ENCODE measurements around the gene CYP46A1.
A peak's percentile ranks its signal among the peaks of the same experiment; 100 is the strongest.

Gene CYP46A1

DNA sequence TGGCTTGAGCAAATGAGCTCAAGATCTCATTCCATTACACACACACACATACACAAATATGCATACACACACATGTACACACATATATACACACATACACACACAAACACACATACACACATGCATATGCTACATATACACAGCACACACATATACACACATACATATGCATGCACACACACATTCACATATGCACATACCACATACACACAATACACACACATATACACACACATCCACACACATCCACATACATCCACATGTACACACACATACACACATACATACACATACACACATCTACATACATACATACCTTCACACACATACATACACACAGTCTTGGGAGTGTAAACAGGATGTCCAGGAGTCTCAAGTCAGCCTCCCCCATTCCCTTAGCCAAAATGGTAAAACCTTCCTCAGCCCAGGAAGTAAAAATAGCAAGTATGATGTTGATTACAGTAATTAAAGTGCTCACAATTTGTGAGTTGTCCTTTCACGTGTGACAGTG lies 26.4 kb upstream of the CYP46A1 start (continued):
- TF ChIP-seq, protein P1, sequence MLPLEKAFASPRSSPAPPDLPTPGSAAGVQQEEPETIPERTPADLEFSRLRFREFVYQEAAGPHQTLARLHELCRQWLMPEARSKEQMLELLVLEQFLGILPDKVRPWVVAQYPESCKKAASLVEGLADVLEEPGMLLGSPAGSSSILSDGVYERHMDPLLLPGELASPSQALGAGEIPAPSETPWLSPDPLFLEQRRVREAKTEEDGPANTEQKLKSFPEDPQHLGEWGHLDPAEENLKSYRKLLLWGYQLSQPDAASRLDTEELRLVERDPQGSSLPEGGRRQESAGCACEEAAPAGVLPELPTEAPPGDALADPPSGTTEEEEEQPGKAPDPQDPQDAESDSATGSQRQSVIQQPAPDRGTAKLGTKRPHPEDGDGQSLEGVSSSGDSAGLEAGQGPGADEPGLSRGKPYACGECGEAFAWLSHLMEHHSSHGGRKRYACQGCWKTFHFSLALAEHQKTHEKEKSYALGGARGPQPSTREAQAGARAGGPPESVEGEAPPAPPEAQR (tag by site-specific recombination; IDR thresholded peaks at IDR 0.05), result no peak
- TF ChIP-seq, protein P2, sequence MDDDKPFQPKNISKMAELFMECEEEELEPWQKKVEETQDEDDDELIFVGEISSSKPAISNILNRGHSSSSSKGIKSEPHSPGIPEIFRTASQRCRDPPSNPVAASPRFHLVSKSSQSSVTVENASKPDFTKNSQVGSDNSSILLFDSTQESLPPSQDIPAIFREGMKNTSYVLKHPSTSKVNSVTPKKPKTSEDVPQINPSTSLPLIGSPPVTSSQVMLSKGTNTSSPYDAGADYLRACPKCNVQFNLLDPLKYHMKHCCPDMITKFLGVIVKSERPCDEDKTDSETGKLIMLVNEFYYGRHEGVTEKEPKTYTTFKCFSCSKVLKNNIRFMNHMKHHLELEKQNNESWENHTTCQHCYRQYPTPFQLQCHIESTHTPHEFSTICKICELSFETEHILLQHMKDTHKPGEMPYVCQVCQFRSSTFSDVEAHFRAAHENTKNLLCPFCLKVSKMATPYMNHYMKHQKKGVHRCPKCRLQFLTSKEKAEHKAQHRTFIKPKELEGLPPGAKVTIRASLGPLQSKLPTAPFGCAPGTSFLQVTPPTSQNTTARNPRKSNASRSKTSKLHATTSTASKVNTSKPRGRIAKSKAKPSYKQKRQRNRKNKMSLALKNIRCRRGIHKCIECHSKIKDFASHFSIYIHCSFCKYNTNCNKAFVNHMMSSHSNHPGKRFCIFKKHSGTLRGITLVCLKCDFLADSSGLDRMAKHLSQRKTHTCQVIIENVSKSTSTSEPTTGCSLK (tag by site-specific recombination; IDR thresholded peaks at IDR 0.05), result peak; percentile 96
- TF ChIP-seq HOXC10 (CRISPR knock-in tag; IDR thresholded peaks at IDR 0.05) (no peak), ZNF501 (tag by site-specific recombination; IDR thresholded peaks at IDR 0.05) (no peak), ZNF48 (tag by site-specific recombination; IDR thresholded peaks at IDR 0.05) (no peak), ZNF621 (tag by site-specific recombination; IDR thresholded peaks at IDR 0.05) (no peak), ZNF571 (tag by site-specific recombination; IDR thresholded peaks at IDR 0.05) (no peak), ZNF664 (tag by site-specific recombination; IDR thresholded peaks at IDR 0.05) (no peak), REPIN1 (tag by site-specific recombination; IDR thresholded peaks at IDR 0.05; ENCODE audit: low read depth) (no peak), KLF9 (tag by site-specific recombination; IDR thresholded peaks at IDR 0.05; ENCODE audit: low read depth) (0 out of 2 replicates have a peak, but pooled peaks have one; percentile 10), ZNF514 (tag by site-specific recombination; IDR thresholded peaks at IDR 0.05) (no peak), ZBTB8A (tag by site-specific recombination; IDR thresholded peaks at IDR 0.05) (no peak), ZNF175 (tag by site-specific recombination; IDR thresholded peaks at IDR 0.05) (no peak), PRDM1 (tag by site-specific recombination; IDR thresholded peaks at IDR 0.05) (no peak), ZNF354C (tag by site-specific recombination; IDR thresholded peaks at IDR 0.05; ENCODE audit: borderline replicate concordance, low read depth) (0 out of 2 replicates have a peak, but pooled peaks have one; percentile 6), ZBTB17 (tag by site-specific recombination; IDR thresholded peaks at IDR 0.05) (no peak), YY2 (tag by site-specific recombination; IDR thresholded peaks at IDR 0.05) (0 out of 2 replicates have a peak, but pooled peaks have one; percentile 42), ZNF16 (tag by site-specific recombination; IDR thresholded peaks at IDR 0.05; ENCODE audit: low read depth) (no peak), ZNF10 (tag by site-specific recombination; IDR thresholded peaks at IDR 0.05) (no peak), ZNF391 (tag by site-specific recombination; IDR thresholded peaks at IDR 0.05; ENCODE audit: borderline replicate concordance, low read depth) (no peak), ZNF473 (tag by site-specific recombination; IDR thresholded peaks at IDR 0.05) (peak; percentile 24; the same call in 1 of the 2 replicates), ZFP37 (tag by site-specific recombination; IDR thresholded peaks at IDR 0.05) (no peak), ZNF223 (tag by site-specific recombination; IDR thresholded peaks at IDR 0.05) (no peak), ZNF596 (tag by site-specific recombination; IDR thresholded peaks at IDR 0.05) (no peak)
- TF ChIP-seq, protein P3, sequence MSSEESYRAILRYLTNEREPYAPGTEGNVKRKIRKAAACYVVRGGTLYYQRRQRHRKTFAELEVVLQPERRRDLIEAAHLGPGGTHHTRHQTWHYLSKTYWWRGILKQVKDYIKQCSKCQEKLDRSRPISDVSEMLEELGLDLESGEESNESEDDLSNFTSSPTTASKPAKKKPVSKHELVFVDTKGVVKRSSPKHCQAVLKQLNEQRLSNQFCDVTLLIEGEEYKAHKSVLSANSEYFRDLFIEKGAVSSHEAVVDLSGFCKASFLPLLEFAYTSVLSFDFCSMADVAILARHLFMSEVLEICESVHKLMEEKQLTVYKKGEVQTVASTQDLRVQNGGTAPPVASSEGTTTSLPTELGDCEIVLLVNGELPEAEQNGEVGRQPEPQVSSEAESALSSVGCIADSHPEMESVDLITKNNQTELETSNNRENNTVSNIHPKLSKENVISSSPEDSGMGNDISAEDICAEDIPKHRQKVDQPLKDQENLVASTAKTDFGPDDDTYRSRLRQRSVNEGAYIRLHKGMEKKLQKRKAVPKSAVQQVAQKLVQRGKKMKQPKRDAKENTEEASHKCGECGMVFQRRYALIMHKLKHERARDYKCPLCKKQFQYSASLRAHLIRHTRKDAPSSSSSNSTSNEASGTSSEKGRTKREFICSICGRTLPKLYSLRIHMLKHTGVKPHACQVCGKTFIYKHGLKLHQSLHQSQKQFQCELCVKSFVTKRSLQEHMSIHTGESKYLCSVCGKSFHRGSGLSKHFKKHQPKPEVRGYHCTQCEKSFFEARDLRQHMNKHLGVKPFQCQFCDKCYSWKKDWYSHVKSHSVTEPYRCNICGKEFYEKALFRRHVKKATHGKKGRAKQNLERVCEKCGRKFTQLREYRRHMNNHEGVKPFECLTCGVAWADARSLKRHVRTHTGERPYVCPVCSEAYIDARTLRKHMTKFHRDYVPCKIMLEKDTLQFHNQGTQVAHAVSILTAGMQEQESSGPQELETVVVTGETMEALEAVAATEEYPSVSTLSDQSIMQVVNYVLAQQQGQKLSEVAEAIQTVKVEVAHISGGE (tag by site-specific recombination; conservative IDR thresholded peaks at IDR 0.05; ENCODE audit: low read depth), result no peak
- TF ChIP-seq, protein P4, sequence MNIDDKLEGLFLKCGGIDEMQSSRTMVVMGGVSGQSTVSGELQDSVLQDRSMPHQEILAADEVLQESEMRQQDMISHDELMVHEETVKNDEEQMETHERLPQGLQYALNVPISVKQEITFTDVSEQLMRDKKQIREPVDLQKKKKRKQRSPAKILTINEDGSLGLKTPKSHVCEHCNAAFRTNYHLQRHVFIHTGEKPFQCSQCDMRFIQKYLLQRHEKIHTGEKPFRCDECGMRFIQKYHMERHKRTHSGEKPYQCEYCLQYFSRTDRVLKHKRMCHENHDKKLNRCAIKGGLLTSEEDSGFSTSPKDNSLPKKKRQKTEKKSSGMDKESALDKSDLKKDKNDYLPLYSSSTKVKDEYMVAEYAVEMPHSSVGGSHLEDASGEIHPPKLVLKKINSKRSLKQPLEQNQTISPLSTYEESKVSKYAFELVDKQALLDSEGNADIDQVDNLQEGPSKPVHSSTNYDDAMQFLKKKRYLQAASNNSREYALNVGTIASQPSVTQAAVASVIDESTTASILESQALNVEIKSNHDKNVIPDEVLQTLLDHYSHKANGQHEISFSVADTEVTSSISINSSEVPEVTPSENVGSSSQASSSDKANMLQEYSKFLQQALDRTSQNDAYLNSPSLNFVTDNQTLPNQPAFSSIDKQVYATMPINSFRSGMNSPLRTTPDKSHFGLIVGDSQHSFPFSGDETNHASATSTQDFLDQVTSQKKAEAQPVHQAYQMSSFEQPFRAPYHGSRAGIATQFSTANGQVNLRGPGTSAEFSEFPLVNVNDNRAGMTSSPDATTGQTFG (tag by site-specific recombination; IDR thresholded peaks at IDR 0.05; ENCODE audit: borderline replicate concordance), result no peak
- TF ChIP-seq, protein P5, sequence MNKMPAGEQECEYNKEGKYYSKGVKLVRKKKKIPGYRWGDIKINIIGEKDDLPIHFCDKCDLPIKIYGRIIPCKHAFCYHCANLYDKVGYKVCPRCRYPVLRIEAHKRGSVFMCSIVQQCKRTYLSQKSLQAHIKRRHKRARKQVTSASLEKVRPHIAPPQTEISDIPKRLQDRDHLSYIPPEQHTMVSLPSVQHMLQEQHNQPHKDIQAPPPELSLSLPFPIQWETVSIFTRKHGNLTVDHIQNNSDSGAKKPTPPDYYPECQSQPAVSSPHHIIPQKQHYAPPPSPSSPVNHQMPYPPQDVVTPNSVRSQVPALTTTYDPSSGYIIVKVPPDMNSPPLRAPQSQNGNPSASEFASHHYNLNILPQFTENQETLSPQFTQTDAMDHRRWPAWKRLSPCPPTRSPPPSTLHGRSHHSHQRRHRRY (tag by site-specific recombination; IDR thresholded peaks at IDR 0.05), result peak; percentile 80; the same call in 1 of the 2 replicates
- TF ChIP-seq, protein P6, sequence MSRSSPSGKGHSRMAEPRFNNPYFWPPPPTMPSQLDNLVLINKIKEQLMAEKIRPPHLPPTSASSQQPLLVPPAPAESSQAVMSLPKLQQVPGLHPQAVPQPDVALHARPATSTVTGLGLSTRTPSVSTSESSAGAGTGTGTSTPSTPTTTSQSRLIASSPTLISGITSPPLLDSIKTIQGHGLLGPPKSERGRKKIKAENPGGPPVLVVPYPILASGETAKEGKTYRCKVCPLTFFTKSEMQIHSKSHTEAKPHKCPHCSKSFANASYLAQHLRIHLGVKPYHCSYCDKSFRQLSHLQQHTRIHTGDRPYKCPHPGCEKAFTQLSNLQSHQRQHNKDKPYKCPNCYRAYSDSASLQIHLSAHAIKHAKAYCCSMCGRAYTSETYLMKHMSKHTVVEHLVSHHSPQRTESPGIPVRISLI (tag by site-specific recombination; IDR thresholded peaks at IDR 0.05), result no peak
